ENCODE data around the gene ARL6.

- TF ChIP-seq EP300 (IDR thresholded peaks at IDR 0.05; ENCODE audit: borderline replicate concordance) (no peak), EGR1 (IDR thresholded peaks at IDR 0.05) (no peak), CEBPB (IDR thresholded peaks at IDR 0.05) (no peak), TCF12 (IDR thresholded peaks at IDR 0.05; ENCODE audit: low read depth) (no peak)
Observed at GRCh38 chr3:97821287-97821773, 56.8 kb downstream of the ARL6 start.

Data from Ishikawa (cell line).